GM23338 (cell line): ENCODE data around the gene SLC27A3. TPM values are rescaled to one million over a fixed set of nuclear protein-coding genes. Genes with fewer than 3 reads are reported as not detected.
A peak's percentile ranks its signal among the peaks of the same experiment; 100 is the strongest.

Source experiments
- ATAC-seq: fragments of 200-7000 bp; cut with Tn5 transposase; 3 replicates; pipeline ENCODE4 v1.9.1; 2020
- DNase-seq: peaks from one replicate; pipeline ENCODE4 v3.0.0-alpha.2; 2015; ENCODE audit warnings: low spot score
- H2AFZ ChIP-seq: fragments of 200-600 bp; sonication (generic); 2 replicates; pipeline ENCODE4 v1.8.0; 2016; ENCODE audit warnings: antibody characterized with exemption, mild to moderate bottlenecking, moderate library complexity
- H3F3A ChIP-seq: fragments of 200-600 bp; sonication (generic); replicated peaks from 2 replicates; pipeline ENCODE4 v1.8.0; 2017; ENCODE audit warnings: antibody characterized with exemption, mixed run types, low read depth
- H3K27ac ChIP-seq: fragments of 200-600 bp; sonication (generic); 2 replicates; pipeline ENCODE4 v1.6.1; 2016; ENCODE audit warnings: low read depth
- H3K27me3 ChIP-seq: fragments of 200-600 bp; sonication (generic); 2 replicates; pipeline ENCODE4 v1.8.0; 2016; ENCODE audit warnings: mild to moderate bottlenecking, mixed run types, moderate library complexity; ENCODE audit not compliant: insufficient read depth
- H3K36me3 ChIP-seq: fragments of 200-600 bp; sonication (generic); 2 replicates; pipeline ENCODE4 v1.8.0; 2016; ENCODE audit warnings: mild to moderate bottlenecking; ENCODE audit not compliant: insufficient read depth
- H3K4me1 ChIP-seq: fragments of 200-600 bp; sonication (generic); 2 replicates; pipeline ENCODE4 v1.8.0; 2016; ENCODE audit warnings: mild to moderate bottlenecking, moderate library complexity; ENCODE audit not compliant: insufficient read depth
- H3K4me2 ChIP-seq: fragments of 200-600 bp; sonication (generic); 2 replicates; pipeline ENCODE4 v1.7.1; 2017; ENCODE audit warnings: mixed run types
- H3K4me3 ChIP-seq: fragments of 200-600 bp; sonication (generic); 2 replicates; pipeline ENCODE4 v1.6.1; 2016; ENCODE audit warnings: mixed run types
- H3K79me2 ChIP-seq: fragments of 200-600 bp; sonication (generic); replicated peaks from 2 replicates; pipeline ENCODE4 v1.8.0; 2017; ENCODE audit warnings: mild to moderate bottlenecking; ENCODE audit not compliant: insufficient read depth
- H3K9me2 ChIP-seq: fragments of 200-600 bp; sonication (generic); 2 replicates; pipeline ENCODE4 v1.8.0; 2017; ENCODE audit not compliant: insufficient read depth
- H4K20me1 ChIP-seq: fragments of 200-600 bp; sonication (generic); replicated peaks from 2 replicates; pipeline ENCODE4 v1.8.0; 2017; ENCODE audit warnings: mild to moderate bottlenecking; ENCODE audit not compliant: insufficient read depth
- H3K27ac Mint-ChIP-seq: 2 replicates; pipeline ENCODE4 v1.8.0; 2020; ENCODE audit warnings: inconsistent platforms, mild to moderate bottlenecking, moderate library complexity, mixed read lengths
- H3K27me3 Mint-ChIP-seq: 3 replicates; pipeline ENCODE4 v1.8.0; 2022; ENCODE audit warnings: low read depth, mild to moderate bottlenecking, moderate library complexity, mixed read lengths, inconsistent platforms; ENCODE audit not compliant: insufficient read depth, poor library complexity
- H3K36me3 Mint-ChIP-seq: 3 replicates; pipeline ENCODE4 v1.8.0; 2021; ENCODE audit warnings: low read depth, mild to moderate bottlenecking, inconsistent platforms, moderate library complexity, mixed read lengths
- H3K4me1 Mint-ChIP-seq: 3 replicates; pipeline ENCODE4 v1.8.0; 2020; ENCODE audit warnings: mild to moderate bottlenecking, inconsistent platforms, mixed read lengths
- H3K4me3 Mint-ChIP-seq: 3 replicates; pipeline ENCODE4 v1.8.0; 2021; ENCODE audit warnings: moderate library complexity, mild to moderate bottlenecking, inconsistent platforms, mixed read lengths
- H3K9me3 Mint-ChIP-seq: 3 replicates; pipeline ENCODE4 v1.8.0; 2020; ENCODE audit warnings: moderate library complexity, mild to moderate bottlenecking, inconsistent platforms, mixed read lengths
- ETS1 ChIP-seq: IDR thresholded peaks from 2 replicates; pipeline ENCODE4 v1.6.1; 2016; ENCODE audit warnings: antibody characterized with exemption
- EZH2phosphoT487 ChIP-seq: fragments of 200-600 bp; sonication (generic); IDR thresholded peaks from one replicate; pipeline ENCODE4 v1.8.1; 2018; ENCODE audit warnings: antibody characterized with exemption; ENCODE audit not compliant: unreplicated experiment
- JUNB ChIP-seq: IDR thresholded peaks from one replicate; pipeline ENCODE4 v1.6.1; 2016; ENCODE audit warnings: antibody characterized with exemption; ENCODE audit not compliant: unreplicated experiment
- NANOG ChIP-seq: IDR thresholded peaks from 2 replicates; pipeline ENCODE4 v1.6.1; 2016; ENCODE audit warnings: antibody characterized with exemption, borderline replicate concordance
- REST ChIP-seq: IDR thresholded peaks from one replicate; pipeline ENCODE4 v1.6.1; 2018; ENCODE audit warnings: antibody characterized with exemption; ENCODE audit not compliant: unreplicated experiment
- STAT1 ChIP-seq: IDR thresholded peaks from one replicate; pipeline ENCODE4 v1.6.1; 2016; ENCODE audit warnings: antibody characterized with exemption; ENCODE audit not compliant: unreplicated experiment
- ZNF114 ChIP-seq: fragments of 250-450 bp; sonication (Bioruptor Pico); IDR thresholded peaks from 2 replicates; pipeline ENCODE4 v1.5.0; 2020; ENCODE audit warnings: mild to moderate bottlenecking, moderate library complexity
- ZNF331 ChIP-seq: fragments of 250-450 bp; sonication (Bioruptor Pico); IDR thresholded peaks from 2 replicates; pipeline ENCODE4 v1.5.0; 2020; ENCODE audit warnings: low read depth, mild to moderate bottlenecking, moderate library complexity
- ZNF462 ChIP-seq: fragments of 250-450 bp; sonication (Bioruptor Pico); IDR thresholded peaks from 2 replicates; pipeline ENCODE4 v1.5.0; 2020; ENCODE audit warnings: mild to moderate bottlenecking, moderate library complexity
- polyA plus RNA-seq: library from polyadenylated mRNA; unstranded; fragments of >200 nt; fragmentation: Nextera tagmentation; extraction: Ambion mirVana; gene quantifications from 2 replicates; pipeline ENCODE4 v1.2.1, GENCODE V29; 2016
- total RNA-seq: library from RNA; depleted of rRNA; stranded (reverse); fragments of >200 nt; shearing (Covaris generic); gene quantifications from 2 replicates; pipeline ENCODE4 v1.2.3, GENCODE V29; 2014

Gene SLC27A3
- total and polyA plus RNA-seq, 2 experiments from 2014 or later, result 24.2 to 26.3 TPM

- DNase-seq (no peak), ATAC-seq (no peak)
- Histone ChIP-seq H3K4me3 (no peak overlapping the region), H3K27ac (0 out of 2 replicates have a peak overlapping the region, but pooled peaks have one; percentile 19), H2AFZ (no peak overlapping the region), H3K9me2 (no peaks in the 10 kb centered on the region), H3K36me3 (peaks cover 32% of the 10 kb centered on the region), H4K20me1 (peaks cover 3% of the 10 kb centered on the region; the same call in 1 of the 2 replicates), H3K4me2 (no peak overlapping the region), H3F3A (peaks cover 10% of the 10 kb centered on the region), H3K27me3 (no peaks in the 10 kb centered on the region), H3K4me1 (peaks cover 9% of the 10 kb centered on the region; the same call in 1 of the 2 replicates), H3K79me2 (no peaks in the 10 kb centered on the region)
- Mint-ChIP-seq H3K4me3 (no peak overlapping the region), H3K36me3 (peaks cover 90% of the 10 kb centered on the region), H3K27ac (peak overlapping the region; percentile 11; the same call in 1 of the 2 replicates), H3K4me1 (peaks cover 34% of the 10 kb centered on the region), H3K27me3 (peaks cover 15% of the 10 kb centered on the region), H3K9me3 (no peaks in the 10 kb centered on the region)
- TF ChIP-seq EZH2phosphoT487, result no peak
- no peak for TF ChIP-seq REST
- TF ChIP-seq ZNF331, result no peak
- no peak for TF ChIP-seq JUNB
- no peak for TF ChIP-seq ZNF114 (CRISPR knock-in tag)
- no peak for TF ChIP-seq ZNF462 (CRISPR knock-in tag)
- no peak for TF ChIP-seq STAT1
- TF ChIP-seq ETS1, result no peak
- no peak for TF ChIP-seq NANOG
These were observed 6.0 kb upstream of the SLC27A3 start for GRCh38 chr1:153769221-153769620.
